Fibroblast of skin of left biceps (primary cell): ENCODE measurements around the gene OR52E1.

Experiments
- DNase-seq, 2 experiments: peaks; one replicate each; pipeline ENCODE4 v3.0.0-alpha.2; 2013; ENCODE audit warnings: low read depth in 2 of 2

The OR52E1 gene

GRCh38 chr11:5115339-5115738 lies 46.0 kb downstream of the OR52E1 start:
- no peak for DNase-seq

- no peak for DNase-seq
These were observed 48.2 kb downstream of the OR52E1 start for GRCh38 chr11:5117588-5117987.

GRCh38 chr11:5118893-5119292 lies 49.5 kb downstream of the OR52E1 start:
- DNase-seq: no peak
